SK-N-MC (cell line): ENCODE measurements around the gene CCL4L2.

Experiments
- EZH2 ChIP-seq: fragments of 200-600 bp; sonication (generic); IDR thresholded peaks from one replicate; pipeline ENCODE4 v1.6.1; 2017; ENCODE audit warnings: antibody characterized with exemption
- POLR2AphosphoS5 ChIP-seq: IDR thresholded peaks from 2 replicates; pipeline ENCODE4 v1.6.1; 2012; ENCODE audit warnings: mild to moderate bottlenecking, low read depth, low read length, borderline replicate concordance

- no peak for TF ChIP-seq EZH2
- TF ChIP-seq POLR2AphosphoS5: no peak
Measured at GRCh38 chr17:36209575-36209974, 1.3 kb upstream of the CCL4L2 start.
